ENCODE measurements around the gene DOK3.

DNA sequence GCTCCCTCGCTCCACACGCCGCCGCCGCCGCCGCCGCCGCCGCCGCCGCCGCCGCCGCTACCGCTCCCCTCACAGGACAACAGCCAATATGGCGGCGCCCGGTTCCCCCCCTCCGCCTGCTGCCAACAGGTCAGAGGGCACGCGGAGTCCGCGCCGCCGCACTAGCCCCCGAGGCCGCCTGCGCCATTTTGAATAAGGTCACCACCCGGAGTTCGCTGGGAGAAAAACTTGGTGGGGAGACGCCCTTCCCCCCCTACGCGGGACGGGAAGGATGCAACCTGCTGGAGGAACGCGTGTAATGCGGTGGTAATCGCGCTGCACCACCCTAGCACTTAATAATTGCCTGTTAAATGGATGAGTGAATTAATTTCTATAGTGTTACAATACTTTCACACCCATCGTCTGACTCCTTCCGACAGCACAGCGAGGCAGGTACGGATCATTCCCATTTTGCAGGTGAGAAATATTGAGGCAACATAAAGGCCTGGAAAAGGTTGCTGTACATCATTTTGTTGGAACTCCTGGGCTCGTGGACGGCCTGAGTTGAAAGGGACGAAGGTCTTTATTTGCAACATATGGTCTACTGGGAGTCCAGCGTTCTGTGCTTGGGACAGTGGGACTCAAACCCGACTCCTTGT lies 45.0 kb upstream of the DOK3 start, which contains the start of gene FAM193B:
- TF ChIP-seq CTCF (optimal IDR thresholded peaks at IDR 0.05 in 1 of 3, IDR thresholded peaks at IDR 0.05 in 1 of 3, conservative IDR thresholded peaks at IDR 0.05 in 1 of 3; ENCODE audit: extremely low read depth in 1 of 3, insufficient read depth in 2 of 3, low read length in 3 of 3) (peak; percentile 38 to 50 (median 43)), EZH2 (IDR thresholded peaks at IDR 0.05; ENCODE audit: low read length) (no peak)
